ENCODE results near the gene DPF3.

GRCh38 chr14:72688990-72689671 is 204.8 kb downstream of the DPF3 start:
- no peak for TF ChIP-seq EZH2phosphoT487 (IDR thresholded peaks at IDR 0.05; ENCODE audit: insufficient read depth, low read depth)
- TF ChIP-seq EZH2 (IDR thresholded peaks at IDR 0.05; ENCODE audit: insufficient read depth, poor library complexity, severe bottlenecking), result no peak

All from GM23248 (cell line).